Measurements from ENCODE around the gene TSPAN31.
A peak's percentile ranks its signal among the peaks of the same experiment; 100 is the strongest.
"Not testable (repeated sequence)": the region's sequence is repeated elsewhere in the genome, so short reads cannot be mapped to it uniquely, and the experiment has no call there.

Gene TSPAN31, protein sequence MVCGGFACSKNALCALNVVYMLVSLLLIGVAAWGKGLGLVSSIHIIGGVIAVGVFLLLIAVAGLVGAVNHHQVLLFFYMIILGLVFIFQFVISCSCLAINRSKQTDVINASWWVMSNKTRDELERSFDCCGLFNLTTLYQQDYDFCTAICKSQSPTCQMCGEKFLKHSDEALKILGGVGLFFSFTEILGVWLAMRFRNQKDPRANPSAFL

DNA sequence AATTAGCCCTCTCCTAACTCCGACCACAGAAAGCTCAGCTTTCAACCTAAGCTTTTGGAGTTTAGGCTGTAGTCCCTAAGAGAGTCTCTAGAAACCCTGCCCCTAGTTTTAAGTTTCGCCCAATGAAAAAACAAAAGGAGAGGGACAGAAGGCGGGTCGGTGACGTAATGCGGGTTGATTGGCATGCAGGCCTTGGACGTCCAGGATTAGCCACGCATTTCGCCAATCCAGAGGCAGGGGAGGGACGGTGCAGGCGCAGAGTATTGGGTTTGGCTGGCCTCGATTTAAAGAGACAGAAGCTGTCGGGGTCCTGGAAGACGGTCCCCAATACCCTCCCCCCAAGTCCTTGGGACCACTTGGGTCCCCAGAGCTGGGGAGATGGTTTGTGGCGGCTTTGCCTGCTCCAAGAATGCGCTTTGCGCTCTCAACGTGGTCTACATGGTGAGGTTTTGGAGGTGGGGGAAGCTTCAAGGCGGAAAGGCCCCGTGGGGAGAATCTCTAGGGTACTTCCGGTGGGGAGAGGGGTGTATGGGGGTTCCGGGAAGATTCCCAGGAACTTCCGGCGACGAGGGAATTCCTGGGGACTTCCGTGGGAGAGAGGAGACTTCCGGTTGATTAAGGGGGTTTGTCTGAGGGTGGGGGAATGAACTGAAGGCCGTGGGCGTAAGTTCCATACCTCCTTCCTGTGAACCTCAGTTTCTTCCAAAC lies at the start of gene TSPAN31:
Gene TSPAN31 (plus strand): TSS at position 263 of the 708 bp plus-strand sequence. CDS start 116 bp downstream, at position 379.
- peak; percentile 95 for DNase-seq (ENCODE audit: low spot score)

DNA sequence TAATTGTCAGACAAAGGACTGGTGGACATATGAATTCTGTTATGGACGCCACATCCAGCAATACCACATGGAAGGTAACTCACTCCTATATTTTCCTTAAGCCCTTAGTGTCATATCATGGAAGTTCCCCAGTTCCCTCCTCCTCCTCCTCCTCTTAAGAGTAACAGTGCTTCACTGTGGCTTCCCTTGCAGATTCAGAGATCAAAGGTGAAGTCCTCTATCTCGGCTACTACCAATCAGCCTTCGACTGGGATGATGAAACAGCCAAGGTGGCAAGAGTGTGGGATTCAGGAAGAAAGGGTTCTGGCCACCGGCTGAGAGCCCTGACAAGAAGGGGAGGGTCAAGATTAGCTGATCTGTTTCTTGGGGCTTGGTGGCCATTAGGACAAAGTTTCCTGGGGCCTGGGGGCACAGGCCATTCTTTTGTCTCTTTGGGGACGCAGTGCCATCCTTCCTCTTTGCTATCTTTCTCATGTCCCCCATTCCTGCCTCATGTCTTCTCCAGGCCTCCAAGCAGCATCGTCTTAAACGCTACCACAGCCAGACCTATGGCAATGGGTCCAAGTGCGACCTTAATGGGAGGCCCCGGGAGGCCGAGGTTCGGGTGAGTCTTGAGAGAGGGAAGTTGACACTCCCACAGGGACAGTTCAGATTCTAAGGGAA lies 48.9 kb upstream of the TSPAN31 start:
- no peak for DNase-seq (ENCODE audit: low spot score)

- no peak for DNase-seq (ENCODE audit: low spot score)
Observed at GRCh38 chr12:57697076-57697475, 47.8 kb upstream of the TSPAN31 start.

DNA sequence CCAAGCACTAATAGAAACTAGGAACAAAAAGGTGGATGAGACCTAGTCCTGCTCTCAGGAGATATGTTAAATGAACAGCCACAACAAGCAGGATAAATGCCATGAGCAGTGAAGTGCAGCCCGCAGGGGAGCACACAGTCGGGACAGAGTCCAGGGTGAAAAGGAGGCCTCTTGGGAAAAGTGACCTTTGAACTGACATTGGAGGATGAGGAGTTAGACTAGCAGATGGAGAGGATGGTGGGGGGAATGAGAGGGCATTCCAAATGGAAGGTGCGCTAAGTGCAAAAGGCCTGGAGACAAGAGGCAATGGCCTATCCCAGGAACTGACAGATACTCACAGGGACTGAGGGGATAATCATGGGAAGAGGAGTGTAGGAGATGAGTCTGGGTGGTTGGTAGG lies 46.4 kb upstream of the TSPAN31 start:
- DNase-seq (ENCODE audit: low spot score), result no peak

DNA sequence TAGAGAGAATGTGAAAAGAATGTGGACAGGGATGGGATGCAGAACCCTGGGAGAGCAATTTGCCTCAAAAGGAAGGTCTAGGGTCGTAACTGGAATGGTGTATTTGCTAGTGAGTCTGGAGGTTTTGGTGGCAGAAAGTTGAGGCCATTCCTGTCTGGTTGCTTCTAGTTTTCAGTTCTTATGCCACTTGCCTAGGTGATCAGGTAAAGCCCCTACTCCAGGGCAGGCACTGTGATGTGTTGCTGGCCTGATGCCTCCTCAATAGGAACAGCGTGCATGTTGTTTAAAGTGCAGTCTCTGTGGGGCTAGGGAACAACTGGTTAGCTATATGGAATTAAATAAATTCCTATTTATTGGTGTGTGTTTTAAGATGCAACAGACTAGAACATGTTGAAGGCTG lies 44.5 kb upstream of the TSPAN31 start:
- DNase-seq (ENCODE audit: low spot score), result no peak

DNA sequence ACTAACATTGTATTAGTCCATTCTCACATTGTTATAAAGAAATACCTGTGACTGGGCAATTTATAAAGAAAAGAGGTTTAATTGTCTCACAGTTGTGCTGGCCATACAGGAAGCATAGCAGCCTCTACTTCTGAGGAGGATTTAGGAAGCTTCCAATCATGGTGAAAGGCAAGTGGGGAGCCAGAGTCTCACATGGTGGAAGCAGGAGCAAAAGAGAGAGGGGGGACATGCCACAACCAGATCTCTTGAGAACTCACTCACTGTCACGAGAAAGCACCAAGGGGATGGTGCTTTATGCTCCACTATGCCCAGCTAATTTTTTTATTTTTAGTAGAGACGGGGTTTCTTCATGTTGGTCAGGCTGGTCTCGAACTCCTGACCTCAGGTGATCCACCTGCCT lies 37.6 kb upstream of the TSPAN31 start:
- no peak for DNase-seq (ENCODE audit: low spot score)

DNA sequence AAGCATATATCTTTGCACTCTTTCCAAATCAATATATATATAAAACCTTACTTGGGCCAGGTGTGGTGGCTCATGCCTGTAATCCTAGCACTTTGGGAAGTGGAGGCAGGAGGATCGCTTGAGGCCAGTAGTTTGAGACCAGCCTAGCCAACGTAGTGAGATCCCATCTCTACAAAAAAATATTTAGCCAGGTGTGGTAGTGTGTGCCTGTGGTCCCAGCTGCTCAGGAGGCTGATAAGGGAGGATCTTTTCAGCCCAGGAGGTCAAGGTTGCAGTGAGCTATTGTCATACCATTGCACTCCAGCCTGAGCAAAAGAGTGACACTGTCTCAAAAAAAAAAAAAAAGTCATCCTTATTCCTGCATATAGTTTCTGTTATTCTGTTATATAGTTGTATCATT lies 36.5 kb upstream of the TSPAN31 start:
- DNase-seq (ENCODE audit: low spot score), result no peak

DNA sequence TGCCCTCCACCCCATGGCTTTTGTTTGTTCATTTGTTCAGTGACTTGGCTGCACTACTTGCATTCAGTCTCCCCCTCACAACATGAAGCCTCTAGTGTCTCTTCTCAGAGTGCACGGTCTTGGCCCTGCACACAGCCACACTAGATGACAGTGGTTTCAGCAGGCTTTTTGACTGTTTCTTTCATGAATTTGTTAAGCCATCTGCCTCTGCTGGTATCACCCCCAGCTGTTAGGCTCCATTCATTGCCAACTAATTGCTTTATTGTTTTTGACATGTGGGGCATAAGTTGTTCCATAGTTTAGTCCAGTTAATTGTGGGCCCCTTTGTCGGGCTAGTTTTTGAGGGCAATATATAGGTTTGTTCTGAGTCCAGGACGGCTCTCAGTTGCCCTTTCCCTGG lies 32.1 kb upstream of the TSPAN31 start:
- DNase-seq (ENCODE audit: low spot score), result no peak

GRCh38 chr12:57713209-57713608 lies 31.6 kb upstream of the TSPAN31 start:
- no peak for DNase-seq (ENCODE audit: low spot score)

GRCh38 chr12:57715036-57715748 lies 29.6 kb upstream of the TSPAN31 start:
- DNase-seq (ENCODE audit: low spot score), result not testable (repeated sequence)

- no peak for DNase-seq (ENCODE audit: low spot score)
Observed at GRCh38 chr12:57715786-57716185, 29.1 kb upstream of the TSPAN31 start.

- no peak for DNase-seq (ENCODE audit: low spot score)
Observed at GRCh38 chr12:57716305-57716704, 28.5 kb upstream of the TSPAN31 start.

- DNase-seq (ENCODE audit: low spot score), result no peak
Observed at GRCh38 chr12:57717131-57717530, 27.7 kb upstream of the TSPAN31 start.

DNA sequence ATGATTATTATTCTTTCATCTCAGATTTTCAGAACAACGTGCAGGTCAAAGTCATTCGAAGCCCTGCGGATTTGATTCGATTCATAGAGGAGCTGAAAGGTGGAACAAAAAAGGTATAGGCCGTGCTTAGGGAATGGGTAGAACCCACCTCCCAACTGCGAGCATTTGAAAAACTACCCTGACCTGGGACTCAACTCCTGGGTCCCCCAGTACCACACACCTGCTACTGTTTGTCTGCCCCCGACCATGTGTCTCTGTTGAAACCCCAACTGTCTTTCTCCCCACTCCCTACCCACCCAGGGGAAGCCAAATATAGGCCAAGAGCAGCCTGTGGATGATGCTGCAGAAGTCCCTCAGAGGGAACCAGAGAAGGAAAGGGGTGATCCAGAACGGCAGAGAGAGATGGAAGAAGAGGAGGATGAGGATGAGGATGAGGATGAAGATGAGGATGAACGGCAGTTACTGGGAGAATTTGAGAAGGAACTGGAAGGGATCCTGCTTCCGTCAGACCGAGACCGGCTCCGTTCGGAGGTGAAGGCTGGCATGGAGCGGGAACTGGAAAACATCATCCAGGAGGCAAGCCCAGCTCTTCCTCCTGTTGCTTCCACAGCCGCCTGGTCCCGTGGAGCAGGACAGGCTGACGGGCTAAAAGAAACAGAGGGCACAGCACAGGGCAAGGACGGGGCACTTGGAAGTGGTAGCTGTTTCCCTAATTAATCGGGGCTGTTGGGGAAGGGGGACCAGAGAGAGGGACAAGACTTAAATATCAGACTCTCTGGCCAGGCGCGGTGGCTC lies 26.8 kb upstream of the TSPAN31 start:
- DNase-seq (ENCODE audit: low spot score), result no peak

DNA sequence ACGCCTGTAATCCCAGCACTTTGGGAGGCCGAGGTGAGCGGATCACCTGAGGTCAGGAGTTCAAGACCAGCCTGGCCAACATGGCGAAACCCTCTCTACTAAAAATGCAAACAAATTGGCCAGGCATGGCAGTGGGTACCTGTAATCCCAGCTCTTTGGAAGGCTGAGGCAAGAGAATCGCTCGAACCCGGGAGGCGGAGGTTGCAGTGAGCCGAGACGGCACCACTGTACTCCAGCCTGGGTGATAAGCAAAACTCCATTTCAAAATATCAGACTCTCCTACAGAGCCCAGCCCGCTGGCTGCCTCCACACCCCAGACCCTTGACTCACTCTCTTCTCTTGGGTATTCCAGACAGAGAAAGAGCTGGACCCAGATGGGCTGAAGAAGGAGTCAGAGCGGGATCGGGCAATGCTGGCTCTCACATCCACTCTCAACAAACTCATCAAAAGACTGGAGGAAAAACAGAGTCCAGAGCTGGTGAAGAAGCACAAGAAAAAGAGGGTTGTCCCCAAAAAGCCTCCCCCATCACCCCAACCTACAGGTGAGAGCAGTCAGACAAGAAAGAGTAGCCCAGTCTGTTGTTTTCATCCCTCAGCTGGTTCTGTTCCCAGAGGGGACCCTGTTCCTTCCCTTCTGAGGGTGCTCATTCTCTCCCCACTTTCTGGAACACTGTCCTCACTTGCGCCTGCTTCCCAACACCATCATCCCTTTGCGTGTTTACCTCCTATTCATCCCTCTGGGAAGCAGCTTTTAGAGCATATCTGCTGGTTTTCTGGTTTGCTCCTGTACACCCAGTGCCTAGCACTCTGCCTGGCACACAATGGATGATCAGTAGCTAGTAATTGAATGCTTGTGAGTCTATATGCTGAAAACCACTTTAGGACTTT lies 26.0 kb upstream of the TSPAN31 start:
- DNase-seq (ENCODE audit: low spot score), result no peak

DNA sequence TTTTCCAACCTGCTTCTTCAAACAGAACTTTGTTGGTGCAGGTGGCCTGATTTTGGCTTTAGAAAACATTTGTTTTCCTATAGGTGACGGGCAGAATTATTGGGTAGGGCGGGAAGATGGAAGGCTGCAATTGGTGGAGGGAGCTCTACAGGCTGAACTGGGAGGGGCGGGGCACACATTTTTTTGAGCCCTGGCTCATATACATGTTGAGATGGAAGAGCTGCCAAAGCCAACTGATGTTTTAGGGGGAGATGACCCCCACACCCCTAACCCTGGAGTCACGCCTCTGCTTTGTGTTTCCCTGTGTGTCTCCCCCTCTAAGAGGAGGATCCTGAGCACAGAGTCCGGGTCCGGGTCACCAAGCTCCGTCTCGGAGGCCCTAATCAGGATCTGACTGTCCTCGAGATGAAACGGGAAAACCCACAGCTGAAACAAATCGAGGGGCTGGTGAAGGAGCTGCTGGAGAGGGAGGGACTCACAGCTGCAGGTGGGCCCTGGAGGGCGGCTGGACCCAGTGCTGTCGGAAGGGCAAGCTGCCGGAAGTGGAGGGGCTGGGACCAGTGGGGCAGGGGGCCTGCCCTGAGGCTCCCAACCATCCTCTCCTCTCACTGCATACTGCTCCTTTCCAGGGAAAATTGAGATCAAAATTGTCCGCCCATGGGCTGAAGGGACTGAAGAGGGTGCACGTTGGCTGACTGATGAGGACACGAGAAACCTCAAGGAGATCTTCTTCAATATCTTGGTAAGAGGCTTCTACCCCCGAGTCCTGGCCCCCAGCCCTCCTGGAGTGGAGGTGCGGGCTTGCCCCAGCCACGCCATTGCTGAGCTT lies 24.8 kb upstream of the TSPAN31 start:
- no peak for DNase-seq (ENCODE audit: low spot score)

DNA sequence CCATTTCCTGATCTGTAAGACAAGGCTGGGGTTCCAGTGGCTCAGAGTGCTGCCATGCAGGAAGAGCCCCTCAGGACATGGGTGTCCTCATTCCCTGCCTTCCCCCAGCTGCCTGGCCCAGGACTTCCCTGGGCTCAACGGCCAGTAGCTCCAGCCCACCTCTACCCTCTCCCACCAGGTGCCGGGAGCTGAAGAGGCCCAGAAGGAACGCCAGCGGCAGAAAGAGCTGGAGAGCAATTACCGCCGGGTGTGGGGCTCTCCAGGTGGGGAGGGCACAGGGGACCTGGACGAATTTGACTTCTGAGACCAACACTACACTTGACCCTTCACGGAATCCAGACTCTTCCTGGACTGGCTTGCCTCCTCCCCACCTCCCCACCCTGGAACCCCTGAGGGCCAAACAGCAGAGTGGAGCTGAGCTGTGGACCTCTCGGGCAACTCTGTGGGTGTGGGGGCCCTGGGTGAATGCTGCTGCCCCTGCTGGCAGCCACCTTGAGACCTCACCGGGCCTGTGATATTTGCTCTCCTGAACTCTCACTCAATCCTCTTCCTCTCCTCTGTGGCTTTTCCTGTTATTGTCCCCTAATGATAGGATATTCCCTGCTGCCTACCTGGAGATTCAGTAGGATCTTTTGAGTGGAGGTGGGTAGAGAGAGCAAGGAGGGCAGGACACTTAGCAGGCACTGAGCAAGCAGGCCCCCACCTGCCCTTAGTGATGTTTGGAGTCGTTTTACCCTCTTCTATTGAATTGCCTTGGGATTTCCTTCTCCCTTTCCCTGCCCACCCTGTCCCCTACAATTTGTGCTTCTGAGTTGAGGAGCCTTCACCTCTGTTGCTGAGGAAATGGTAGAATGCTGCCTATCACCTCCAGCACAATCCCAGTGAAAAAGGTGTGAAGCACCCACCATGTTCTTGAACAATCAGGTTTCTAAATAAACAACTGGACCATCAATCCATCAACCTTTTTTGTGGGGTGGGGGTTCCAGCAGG lies 23.9 kb upstream of the TSPAN31 start:
- no peak for DNase-seq (ENCODE audit: low spot score)

- DNase-seq (ENCODE audit: low spot score), result not testable (repeated sequence)
Observed at GRCh38 chr12:57721846-57722608, 22.8 kb upstream of the TSPAN31 start.
